Measurements from ENCODE around the gene MYO16. TPM values are rescaled to one million over a fixed set of nuclear protein-coding genes. Genes with fewer than 3 reads are reported as not detected.

MYO16 gene
- total and polyA plus RNA-seq, 12 donors, result 0.56 to 2.4 (median 1.4) TPM

DNA sequence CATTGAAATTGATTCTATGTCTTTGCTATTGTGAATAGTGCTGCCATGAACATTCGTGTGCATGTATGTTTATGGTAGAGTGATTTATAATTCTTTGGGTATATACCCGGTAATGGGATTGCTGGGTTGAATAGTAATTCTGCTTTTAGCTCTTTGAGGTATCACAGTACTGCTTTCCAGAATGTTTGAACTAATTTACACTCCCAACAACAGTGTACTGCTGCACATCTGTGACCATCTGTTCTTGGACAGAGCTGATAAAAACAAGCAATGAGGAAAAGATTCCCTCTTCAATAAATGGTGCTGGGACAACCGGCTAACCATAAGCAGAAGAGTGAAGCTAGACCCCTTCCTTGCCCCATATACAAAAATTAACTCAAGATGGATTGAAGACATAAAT is 231.0 kb downstream of the MYO16 start:
- Histone ChIP-seq H3K4me1 (replicated peaks in 1 of 2) (no peaks in the 10 kb centered on the region), H3K27me3 (no peaks in the 10 kb centered on the region), H3K4me3 (no peak overlapping the region), H3K9me3 (replicated peaks in 1 of 3) (no peaks in the 10 kb centered on the region), H3K27ac (no peak overlapping the region), H3K36me3 (replicated peaks in 1 of 2) (no peaks in the 10 kb centered on the region)
- DNase-seq, result no peak
- TF ChIP-seq, protein P1, sequence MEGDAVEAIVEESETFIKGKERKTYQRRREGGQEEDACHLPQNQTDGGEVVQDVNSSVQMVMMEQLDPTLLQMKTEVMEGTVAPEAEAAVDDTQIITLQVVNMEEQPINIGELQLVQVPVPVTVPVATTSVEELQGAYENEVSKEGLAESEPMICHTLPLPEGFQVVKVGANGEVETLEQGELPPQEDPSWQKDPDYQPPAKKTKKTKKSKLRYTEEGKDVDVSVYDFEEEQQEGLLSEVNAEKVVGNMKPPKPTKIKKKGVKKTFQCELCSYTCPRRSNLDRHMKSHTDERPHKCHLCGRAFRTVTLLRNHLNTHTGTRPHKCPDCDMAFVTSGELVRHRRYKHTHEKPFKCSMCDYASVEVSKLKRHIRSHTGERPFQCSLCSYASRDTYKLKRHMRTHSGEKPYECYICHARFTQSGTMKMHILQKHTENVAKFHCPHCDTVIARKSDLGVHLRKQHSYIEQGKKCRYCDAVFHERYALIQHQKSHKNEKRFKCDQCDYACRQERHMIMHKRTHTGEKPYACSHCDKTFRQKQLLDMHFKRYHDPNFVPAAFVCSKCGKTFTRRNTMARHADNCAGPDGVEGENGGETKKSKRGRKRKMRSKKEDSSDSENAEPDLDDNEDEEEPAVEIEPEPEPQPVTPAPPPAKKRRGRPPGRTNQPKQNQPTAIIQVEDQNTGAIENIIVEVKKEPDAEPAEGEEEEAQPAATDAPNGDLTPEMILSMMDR (IDR thresholded peaks at IDR 0.05), result no peak
- TF ChIP-seq POLR2A (IDR thresholded peaks at IDR 0.05), result no peak
- WGBS, 4 donors, result 61 to 81% (median 75%) methylated on average over 3 of the region's 3 CpGs
- intact Hi-C loops (cut with DNase I), result no loop called here

DNA sequence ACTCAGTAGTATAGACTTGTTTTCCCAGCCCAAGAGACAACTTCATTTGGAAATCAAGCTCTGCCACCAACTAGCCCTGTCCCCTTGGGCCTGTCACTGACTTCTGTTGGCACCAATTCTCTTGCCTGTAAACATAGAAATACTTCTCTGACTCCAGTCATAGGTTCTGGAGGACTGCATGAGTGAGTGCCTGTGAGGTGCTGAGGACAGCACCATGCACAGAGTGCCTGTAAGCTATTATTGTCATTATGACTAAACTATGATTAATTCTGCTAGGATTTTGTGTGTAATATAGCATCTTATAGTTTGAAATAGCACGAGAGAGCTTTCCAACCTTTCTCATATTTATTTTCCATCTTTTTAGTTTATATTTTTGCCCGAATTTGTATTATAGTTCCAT is 247.9 kb downstream of the MYO16 start:
- 46 to 59% (median 58%) methylated on average over 2 of the region's 2 CpGs for WGBS, 4 donors

DNA sequence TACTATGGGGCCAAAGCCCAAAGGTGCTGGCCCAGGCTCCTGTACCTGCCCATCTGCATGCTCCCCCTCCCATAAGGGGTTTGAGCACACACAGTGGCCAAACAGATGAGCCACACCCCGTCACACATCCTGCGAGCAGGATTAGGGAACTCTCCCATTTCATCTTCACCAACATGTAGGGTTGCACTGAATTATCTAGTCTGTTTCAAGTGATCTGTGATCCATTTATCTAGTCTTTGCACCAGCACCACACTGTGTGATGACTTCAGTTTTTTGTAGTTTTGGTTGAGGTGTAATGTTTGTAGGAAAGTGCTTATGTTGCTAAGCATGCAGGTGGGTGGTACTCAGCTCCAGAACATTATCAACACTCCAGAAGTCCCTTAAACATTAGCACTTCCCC is 249.3 kb downstream of the MYO16 start:
- no peaks in the 10 kb centered on the region for H3K9me3 ChIP-seq (replicated peaks in 1 of 3)
- no peak for TF ChIP-seq POLR2A (IDR thresholded peaks at IDR 0.05)
- TF ChIP-seq, protein P1 (IDR thresholded peaks at IDR 0.05), result no peak
- no peak for DNase-seq
- H3K27me3 ChIP-seq, result no peaks in the 10 kb centered on the region
- H3K4me1 ChIP-seq (replicated peaks in 1 of 2), result no peaks in the 10 kb centered on the region
- no peak overlapping the region for H3K4me3 ChIP-seq
- no peaks in the 10 kb centered on the region for H3K36me3 ChIP-seq (replicated peaks in 1 of 2)
- H3K27ac ChIP-seq, result no peak overlapping the region
- intact Hi-C loops (cut with DNase I), result no loop called here
- 88 to 100% (median 92%) methylated on average over 2 of the region's 2 CpGs for WGBS, 4 donors

More for the DNA sequence above, 247.9 kb downstream of the MYO16 start:
- Histone ChIP-seq H3K27ac (no peak overlapping the region), H3K4me1 (replicated peaks in 1 of 2) (no peaks in the 10 kb centered on the region), H3K9me3 (replicated peaks in 1 of 3) (no peaks in the 10 kb centered on the region), H3K36me3 (replicated peaks in 1 of 2) (no peaks in the 10 kb centered on the region), H3K4me3 (no peak overlapping the region), H3K27me3 (no peaks in the 10 kb centered on the region)
- intact Hi-C loops (cut with DNase I), result no loop called here
- TF ChIP-seq, protein P1 (IDR thresholded peaks at IDR 0.05), result no peak
- no peak for TF ChIP-seq POLR2A (IDR thresholded peaks at IDR 0.05)
- no peak for DNase-seq

DNA sequence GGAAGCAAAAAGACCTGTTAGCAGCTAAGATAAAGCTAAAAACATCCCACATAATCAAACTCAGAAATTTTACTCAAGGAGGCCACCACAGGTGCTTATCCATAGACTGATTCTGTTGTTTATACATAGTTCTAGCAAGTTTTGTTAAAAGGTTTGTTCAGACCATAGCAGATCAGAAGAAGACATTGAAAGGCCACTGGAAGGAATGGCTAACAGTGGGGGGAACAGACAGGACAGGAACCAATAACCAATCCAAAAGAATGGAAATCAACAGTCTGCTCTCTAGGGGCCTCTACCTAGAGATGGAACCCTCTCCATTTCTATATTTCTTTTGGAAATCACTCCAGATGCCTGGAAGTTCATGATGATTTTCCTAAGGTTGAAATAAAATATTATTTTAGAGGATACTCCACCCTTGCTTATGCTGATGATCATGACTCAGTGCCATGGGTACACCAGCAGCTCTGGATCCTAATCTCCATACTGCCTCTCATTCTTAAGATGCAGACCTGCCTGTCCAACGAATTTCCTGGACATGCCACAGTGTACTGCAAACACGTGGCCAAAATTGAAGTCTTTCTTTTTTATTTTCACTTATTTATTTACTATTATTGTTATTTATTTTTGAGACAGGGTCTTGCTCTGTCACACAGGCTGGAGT is 260.0 kb downstream of the MYO16 start:
- WGBS, 4 donors, result 72 to 77% (median 72%) methylated on average over 2 of the region's 2 CpGs
- Histone ChIP-seq H3K9me3 (replicated peaks in 1 of 3) (no peaks in the 10 kb centered on the region), H3K4me1 (replicated peaks in 1 of 2) (no peaks in the 10 kb centered on the region), H3K4me3 (no peak overlapping the region), H3K27me3 (no peaks in the 10 kb centered on the region), H3K36me3 (replicated peaks in 1 of 2) (no peaks in the 10 kb centered on the region), H3K27ac (no peak overlapping the region)
- DNase-seq, result no peak
- TF ChIP-seq, protein P1 (IDR thresholded peaks at IDR 0.05), result no peak
- no peak for TF ChIP-seq POLR2A (IDR thresholded peaks at IDR 0.05)
- intact Hi-C loops (cut with DNase I), result no loop called here
